ENCODE measurements around the gene SLC9C1. TPM values are rescaled to one million over a fixed set of nuclear protein-coding genes. Genes with fewer than 3 reads are reported as not detected.

Gene SLC9C1
- total and polyA plus RNA-seq, 8 donors, result 1.1 TPM; not detected in 7

DNA sequence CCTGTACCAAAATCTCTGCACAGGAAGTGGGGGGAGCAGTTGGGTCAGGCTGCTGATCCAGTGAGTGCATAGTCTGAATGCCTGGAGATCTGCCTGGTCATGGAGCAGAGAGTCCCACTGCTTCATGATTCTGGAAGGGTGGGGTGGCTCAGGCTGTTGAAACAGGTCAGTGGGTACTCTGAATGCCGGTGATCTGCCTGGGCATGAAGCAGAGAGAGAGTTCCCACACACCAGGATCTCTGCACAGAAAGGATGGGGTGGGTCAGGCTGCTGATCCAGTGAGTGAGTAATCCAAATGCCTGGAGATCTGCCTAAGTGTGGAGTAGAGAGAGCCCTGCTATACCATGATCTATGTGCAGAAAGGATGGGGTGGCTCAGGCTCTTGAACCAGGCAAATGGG is 144.9 kb downstream of the SLC9C1 start:
- H3K27ac ChIP-seq, result no peak overlapping the region
- intact Hi-C loops (cut with DNase I; ENCODE audit: low total_unique reads), result no loop called here
- WGBS, 5 donors, result 63 to 100% (median 100%) methylated on average over 1 of the region's 1 CpG
- H3K4me1 ChIP-seq, result no peaks in the 10 kb centered on the region
- no peak for DNase-seq
- H3K9me3 ChIP-seq, result peaks cover 0 to 39% (median 13%) of the 10 kb centered on the region in 4 donors
- H3K36me3 ChIP-seq, result no peaks in the 10 kb centered on the region
- H3K4me3 ChIP-seq, result no peak overlapping the region
- TF ChIP-seq POLR2AphosphoS5 (IDR thresholded peaks at IDR 0.05) (no peak), POLR2A (IDR thresholded peaks at IDR 0.05) (no peak), EP300 (IDR thresholded peaks at IDR 0.05) (no peak)
- TF ChIP-seq, protein P1, sequence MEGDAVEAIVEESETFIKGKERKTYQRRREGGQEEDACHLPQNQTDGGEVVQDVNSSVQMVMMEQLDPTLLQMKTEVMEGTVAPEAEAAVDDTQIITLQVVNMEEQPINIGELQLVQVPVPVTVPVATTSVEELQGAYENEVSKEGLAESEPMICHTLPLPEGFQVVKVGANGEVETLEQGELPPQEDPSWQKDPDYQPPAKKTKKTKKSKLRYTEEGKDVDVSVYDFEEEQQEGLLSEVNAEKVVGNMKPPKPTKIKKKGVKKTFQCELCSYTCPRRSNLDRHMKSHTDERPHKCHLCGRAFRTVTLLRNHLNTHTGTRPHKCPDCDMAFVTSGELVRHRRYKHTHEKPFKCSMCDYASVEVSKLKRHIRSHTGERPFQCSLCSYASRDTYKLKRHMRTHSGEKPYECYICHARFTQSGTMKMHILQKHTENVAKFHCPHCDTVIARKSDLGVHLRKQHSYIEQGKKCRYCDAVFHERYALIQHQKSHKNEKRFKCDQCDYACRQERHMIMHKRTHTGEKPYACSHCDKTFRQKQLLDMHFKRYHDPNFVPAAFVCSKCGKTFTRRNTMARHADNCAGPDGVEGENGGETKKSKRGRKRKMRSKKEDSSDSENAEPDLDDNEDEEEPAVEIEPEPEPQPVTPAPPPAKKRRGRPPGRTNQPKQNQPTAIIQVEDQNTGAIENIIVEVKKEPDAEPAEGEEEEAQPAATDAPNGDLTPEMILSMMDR (IDR thresholded peaks at IDR 0.05), result no peak
- no peaks in the 10 kb centered on the region for H3K27me3 ChIP-seq

DNA sequence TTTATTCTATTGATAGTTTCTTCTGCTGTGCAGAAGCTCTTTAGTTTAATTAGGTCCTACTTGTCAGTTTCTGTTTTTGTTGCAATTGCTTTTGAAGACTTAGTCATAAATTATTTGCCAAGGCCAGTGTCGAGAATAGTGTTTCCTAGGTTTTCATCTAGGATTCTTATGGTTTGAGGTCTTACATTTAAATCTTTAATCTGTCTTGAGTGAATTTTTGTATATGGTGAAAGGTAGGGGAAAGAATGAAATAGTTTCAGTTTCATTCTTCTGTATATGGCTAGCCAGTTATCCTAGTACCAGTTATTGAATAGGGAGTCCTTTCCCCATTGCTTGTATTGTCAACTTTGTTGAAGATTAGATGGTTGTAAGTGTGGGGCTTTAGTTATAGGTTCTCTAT is 150.3 kb downstream of the SLC9C1 start:
- no peak for DNase-seq
- no peaks in the 10 kb centered on the region for H3K27me3 ChIP-seq
- no peak overlapping the region for H3K27ac ChIP-seq
- H3K9me3 ChIP-seq, result peaks cover 0 to 29% (median 8%) of the 10 kb centered on the region in 4 donors
- no peaks in the 10 kb centered on the region for H3K4me1 ChIP-seq
- no peak overlapping the region for H3K4me3 ChIP-seq
- no peak for TF ChIP-seq EP300 (IDR thresholded peaks at IDR 0.05)
- TF ChIP-seq, protein P1 (IDR thresholded peaks at IDR 0.05), result no peak
- TF ChIP-seq POLR2AphosphoS5 (IDR thresholded peaks at IDR 0.05), result no peak
- TF ChIP-seq POLR2A (IDR thresholded peaks at IDR 0.05), result no peak
- intact Hi-C loops (cut with DNase I; ENCODE audit: low total_unique reads), result no loop called here
- WGBS, 5 donors, result 77 to 97% (median 89%) methylated on average over 1 of the region's 1 CpG
- H3K36me3 ChIP-seq, result no peaks in the 10 kb centered on the region

DNA sequence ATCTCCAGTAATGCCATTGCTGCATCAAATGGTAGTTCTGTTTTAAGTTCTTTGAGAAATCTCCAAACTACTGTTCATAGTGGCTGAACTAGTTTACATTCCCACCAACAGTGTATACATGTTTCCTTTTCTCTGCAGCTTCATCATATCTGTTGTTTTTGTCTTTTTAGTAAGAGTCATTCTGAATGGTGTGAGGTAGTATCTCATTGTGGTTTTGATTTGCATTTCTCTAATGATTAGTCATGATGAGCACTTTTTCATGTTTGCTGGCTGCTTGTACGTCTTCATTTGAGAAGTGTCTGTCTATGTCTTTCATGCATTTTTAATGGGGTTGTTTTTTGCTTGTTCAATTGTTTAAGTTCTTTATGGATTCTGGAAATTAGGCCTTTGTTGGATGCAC is 150.8 kb downstream of the SLC9C1 start:
- TF ChIP-seq POLR2A (IDR thresholded peaks at IDR 0.05) (no peak), EP300 (IDR thresholded peaks at IDR 0.05) (no peak), POLR2AphosphoS5 (IDR thresholded peaks at IDR 0.05) (no peak)
- TF ChIP-seq, protein P1 (IDR thresholded peaks at IDR 0.05), result no peak
- Histone ChIP-seq H3K4me3 (no peak overlapping the region), H3K4me1 (no peaks in the 10 kb centered on the region), H3K9me3 (peaks cover 0 to 25% (median 7%) of the 10 kb centered on the region in 4 donors), H3K36me3 (no peaks in the 10 kb centered on the region), H3K27ac (no peak overlapping the region), H3K27me3 (no peaks in the 10 kb centered on the region)
- 79 to 95% (median 89%) methylated on average over 1 of the region's 1 CpG for WGBS, 5 donors
- intact Hi-C loops (cut with DNase I; ENCODE audit: low total_unique reads), result no loop called here
- no peak for DNase-seq

DNA sequence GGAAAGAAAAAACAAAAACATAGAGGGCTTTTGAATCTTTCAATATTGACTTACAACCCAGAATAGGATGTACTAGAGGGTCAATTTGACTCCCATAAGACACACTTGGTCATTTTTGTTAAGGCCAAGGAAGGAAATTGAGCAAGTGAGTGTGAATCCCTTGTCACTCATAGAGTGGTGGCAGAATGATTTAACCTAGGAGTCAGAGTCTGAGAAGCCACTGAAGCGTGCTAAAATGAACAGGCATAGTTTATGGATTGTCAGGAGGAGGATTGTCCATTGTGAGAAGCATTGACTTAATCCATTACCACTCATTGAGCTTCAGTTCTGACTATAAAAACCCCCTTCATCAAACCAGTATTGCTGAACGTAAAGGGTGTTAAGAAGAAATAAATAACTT is 152.7 kb downstream of the SLC9C1 start:
- no peaks in the 10 kb centered on the region for H3K36me3 ChIP-seq
- H3K27ac ChIP-seq, result no peak overlapping the region
- H3K27me3 ChIP-seq, result no peaks in the 10 kb centered on the region
- no peak overlapping the region for H3K4me3 ChIP-seq
- peaks cover 0 to 12% (median 0%) of the 10 kb centered on the region in 4 donors for H3K4me1 ChIP-seq
- WGBS, 5 donors, result 62 to 87% (median 84%) methylated on average over 2 of the region's 2 CpGs
- DNase-seq, result no peak
- intact Hi-C loops (cut with DNase I; ENCODE audit: low total_unique reads), result no loop called here
- no peak for TF ChIP-seq POLR2A (IDR thresholded peaks at IDR 0.05)
- TF ChIP-seq POLR2AphosphoS5 (IDR thresholded peaks at IDR 0.05), result no peak
- TF ChIP-seq EP300 (IDR thresholded peaks at IDR 0.05), result no peak
- TF ChIP-seq, protein P1 (IDR thresholded peaks at IDR 0.05), result no peak
- H3K9me3 ChIP-seq, result peaks cover 0 to 12% (median 0%) of the 10 kb centered on the region in 4 donors

Measured in stomach (tissue), 9 donors.